GM18519 (cell line): Measurements from ENCODE around the gene MT3.
"Not testable (repeated sequence)": the region's sequence is repeated elsewhere in the genome, so short reads cannot be mapped to it uniquely, and the experiment has no call there.

ENCODE experiments used
- ATAC-seq: cut with Tn5 transposase; IDR thresholded peaks from one replicate; pipeline ENCODE4 v1.9.1; 2021; ENCODE audit warnings: mild to moderate bottlenecking, moderate library complexity; ENCODE audit not compliant: unreplicated experiment, low FRiP score

The MT3 gene

DNA sequence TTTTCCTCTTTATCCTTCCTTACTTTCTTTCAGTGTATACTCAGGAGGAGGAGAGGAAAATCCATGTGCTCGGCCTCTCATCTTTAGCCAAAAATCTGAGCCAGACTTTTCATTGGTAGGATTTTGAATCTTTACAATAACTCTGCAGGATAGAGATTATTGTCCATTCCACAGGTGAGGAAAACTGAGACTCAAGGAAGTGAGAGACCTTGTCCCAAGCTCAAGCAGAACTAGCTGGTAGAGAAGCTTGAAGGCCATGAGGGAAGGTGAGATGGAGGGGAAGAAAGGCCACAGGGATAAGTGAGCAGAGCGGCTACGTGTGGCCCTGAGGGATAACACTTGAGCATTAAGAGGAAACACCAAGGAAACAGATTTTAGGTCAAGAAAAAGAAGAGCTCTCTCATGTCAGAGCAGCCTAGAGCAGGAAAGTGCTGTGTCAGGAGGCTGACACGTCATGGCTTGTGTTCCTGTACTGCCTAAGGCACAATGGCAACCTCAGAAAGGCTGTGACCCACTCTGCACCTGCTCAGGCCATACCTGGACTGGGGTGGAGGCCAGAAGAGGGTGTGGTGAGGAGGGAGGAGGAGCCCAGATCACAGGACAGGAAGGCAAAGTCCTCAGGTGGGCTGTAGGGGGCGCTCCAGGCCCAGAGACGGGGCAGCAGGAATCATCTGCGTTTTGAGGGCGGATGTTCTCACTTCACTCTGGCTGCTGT lies 12.6 kb upstream of the MT3 start:
- no peak for ATAC-seq

DNA sequence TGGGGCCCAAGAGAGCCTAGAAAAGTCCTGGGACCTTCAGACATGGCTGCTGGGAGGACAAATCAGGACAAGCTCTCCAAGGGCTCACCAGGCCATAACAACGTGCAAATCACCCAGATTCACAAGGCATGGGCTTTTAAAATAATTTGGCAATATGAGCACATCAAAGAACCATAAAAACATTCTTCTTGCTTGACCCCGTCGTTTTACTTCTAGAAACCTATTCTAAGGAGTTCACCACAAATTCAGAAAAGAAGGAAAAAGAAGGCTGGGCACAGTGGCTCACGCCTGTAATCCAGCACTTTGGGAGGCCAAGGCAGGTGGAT lies 12.1 kb upstream of the MT3 start:
- ATAC-seq = no peak

DNA sequence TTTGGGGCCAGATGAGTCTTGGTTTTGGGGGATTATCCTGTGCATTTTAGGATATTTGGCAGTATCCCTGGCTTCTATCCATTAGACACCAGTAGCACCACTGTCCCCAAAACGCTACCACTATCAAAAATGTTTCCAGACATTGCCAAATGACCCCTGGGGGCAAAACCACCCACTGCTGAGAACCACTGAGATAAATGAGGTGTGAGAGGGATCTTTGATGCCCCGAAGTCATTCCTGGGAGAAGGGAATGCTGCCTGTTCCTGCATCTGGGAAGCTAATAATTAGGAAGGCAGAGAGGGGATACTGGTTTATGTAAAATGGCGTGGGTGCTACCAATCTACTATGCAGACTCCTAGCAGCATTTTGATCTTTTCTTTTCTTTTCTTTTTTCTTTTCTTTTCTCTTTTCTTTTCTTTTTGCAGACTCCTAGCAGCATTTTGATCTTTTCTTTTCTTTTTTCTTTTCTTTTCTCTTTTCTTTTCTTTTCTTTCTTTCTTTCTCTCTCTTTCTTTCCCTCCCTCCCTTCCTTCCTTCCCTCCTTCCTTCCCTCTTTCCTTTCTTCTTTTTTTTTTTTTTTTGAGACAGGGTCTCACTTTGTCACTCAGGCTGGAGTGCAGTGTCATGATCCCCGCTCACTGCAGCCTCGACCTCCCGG lies 8.8 kb upstream of the MT3 start:
- no peak for ATAC-seq

DNA sequence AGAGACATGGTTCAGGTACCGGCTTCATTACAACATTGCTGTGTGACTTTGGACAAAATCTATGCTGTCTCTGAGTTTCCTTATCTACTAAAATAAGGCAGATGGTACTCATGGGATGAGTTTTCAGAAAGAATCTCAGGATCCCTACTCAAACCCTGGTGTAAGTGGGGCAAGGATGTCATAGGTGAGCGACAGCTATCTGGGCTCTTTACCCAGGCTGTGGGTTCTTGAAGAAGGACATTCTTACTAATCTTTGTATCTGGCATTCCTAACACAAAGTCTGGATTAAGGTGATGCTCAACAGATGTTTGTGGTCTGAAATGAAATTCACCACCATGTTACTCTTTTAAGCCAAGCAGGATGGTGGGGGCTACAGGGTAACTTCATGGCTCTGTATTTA lies 6.4 kb upstream of the MT3 start:
- ATAC-seq = not testable (repeated sequence)

DNA sequence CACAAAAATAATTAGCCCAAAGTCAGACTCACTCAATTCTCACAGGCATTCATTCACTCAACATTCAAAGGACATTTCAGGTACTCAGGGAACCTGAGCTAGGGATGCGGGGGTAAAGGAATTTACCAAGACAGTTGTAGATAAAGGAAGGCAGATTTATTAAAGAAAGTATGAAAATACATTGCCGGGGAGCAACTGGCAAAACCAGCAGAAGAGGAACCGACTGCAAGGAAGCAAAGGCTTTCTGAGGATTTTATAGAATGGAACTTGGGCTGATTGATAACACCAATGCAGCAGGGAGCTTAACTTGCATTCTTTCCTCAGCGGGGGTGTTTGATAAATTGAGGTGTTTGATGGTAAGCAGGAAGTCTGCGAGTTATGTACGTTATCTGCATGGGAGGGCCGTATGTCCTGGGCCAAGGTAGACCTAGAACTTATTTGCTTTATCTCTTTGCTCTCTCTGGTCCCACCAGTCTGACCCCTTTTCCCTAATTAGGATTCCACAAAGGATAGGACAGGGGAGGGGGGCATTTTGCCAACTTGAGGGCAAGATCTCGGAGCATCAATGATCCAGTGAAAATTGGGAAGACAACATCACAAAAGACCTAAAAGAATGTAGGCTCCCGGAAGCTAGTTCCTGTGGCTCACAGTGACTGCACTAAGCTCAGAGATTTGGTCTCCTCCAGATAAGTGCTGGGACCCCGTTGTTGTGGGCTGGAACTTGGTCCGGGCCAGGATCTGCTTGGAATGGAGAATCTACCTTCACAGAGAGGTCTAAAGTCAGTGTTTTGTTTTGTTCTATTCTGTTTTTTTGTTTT lies 5.8 kb upstream of the MT3 start:
- ATAC-seq = no peak

GRCh38 chr16:56584276-56584675 lies 5.1 kb upstream of the MT3 start:
- no peak for ATAC-seq

GRCh38 chr16:56588781-56589140 lies 567 bp upstream of the MT3 start:
- ATAC-seq = no peak

- no peak for ATAC-seq
Measured at GRCh38 chr16:56591377-56592060, 2.2 kb downstream of the MT3 start.

- no peak for ATAC-seq
Measured at GRCh38 chr16:56593573-56594291, 4.4 kb downstream of the MT3 start.

- ATAC-seq = no peak
Measured at GRCh38 chr16:56594292-56594619, 4.9 kb downstream of the MT3 start.

- ATAC-seq = no peak
Measured at GRCh38 chr16:56600398-56600999, 11.2 kb downstream of the MT3 start.

GRCh38 chr16:56601325-56601724 lies 12.0 kb downstream of the MT3 start:
- no peak for ATAC-seq

DNA sequence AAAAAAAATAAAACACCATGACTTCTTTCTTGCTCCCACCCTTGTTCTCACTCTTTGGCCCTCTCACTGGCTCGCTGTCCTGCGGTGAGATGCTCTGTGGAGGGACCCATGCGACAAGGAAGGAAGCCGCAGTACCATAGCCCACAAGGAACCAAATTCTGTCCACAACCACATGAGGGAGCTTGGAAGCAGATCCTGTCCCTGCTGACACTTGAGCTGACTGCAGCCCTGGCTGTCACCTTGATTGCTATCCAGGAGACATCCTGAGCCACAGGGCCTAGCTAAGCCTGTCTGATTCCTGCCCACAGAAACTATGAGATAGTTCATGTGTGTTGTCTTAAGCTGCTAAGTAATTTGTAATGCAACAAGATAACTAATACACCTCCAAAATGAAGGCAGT lies 14.3 kb downstream of the MT3 start:
- ATAC-seq = no peak

DNA sequence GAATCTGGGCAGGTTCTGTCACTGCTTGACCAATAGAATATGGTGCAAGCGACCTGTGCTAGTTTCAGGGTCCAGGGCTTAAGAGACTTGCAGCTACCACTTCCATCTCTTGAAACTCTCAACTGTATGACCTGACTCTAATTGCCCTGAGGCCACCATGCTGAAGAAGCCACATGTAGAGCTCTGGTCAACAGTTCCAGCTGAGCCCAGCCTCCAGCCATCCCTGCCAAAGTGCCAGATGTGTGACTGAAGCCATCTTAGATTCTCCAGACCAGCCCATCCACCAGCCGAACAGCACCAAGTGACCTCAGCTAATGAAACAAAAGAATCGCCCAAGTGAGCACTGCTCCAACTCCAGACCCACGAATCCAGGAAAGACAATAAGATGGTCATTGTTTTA lies 15.6 kb downstream of the MT3 start:
- no peak for ATAC-seq

DNA sequence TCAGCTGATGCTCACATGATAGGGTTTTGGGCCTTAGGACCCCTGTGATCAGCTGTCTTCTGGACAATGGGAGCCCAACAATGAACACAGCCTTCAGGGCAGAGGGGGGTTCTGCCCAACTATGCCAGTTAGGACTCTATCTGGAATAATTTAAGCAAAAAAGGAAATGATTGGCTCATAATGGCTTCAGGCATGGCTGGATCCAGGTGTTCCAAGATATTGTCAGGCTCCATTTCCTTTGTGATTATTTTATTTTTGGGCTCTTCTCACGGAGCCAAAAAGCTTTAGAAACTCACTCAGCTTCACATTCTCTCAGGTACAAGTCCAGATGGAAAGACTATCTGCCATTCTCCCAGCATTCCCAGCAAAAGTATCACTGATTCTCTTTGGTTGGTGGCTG lies 16.1 kb downstream of the MT3 start:
- ATAC-seq = no peak

DNA sequence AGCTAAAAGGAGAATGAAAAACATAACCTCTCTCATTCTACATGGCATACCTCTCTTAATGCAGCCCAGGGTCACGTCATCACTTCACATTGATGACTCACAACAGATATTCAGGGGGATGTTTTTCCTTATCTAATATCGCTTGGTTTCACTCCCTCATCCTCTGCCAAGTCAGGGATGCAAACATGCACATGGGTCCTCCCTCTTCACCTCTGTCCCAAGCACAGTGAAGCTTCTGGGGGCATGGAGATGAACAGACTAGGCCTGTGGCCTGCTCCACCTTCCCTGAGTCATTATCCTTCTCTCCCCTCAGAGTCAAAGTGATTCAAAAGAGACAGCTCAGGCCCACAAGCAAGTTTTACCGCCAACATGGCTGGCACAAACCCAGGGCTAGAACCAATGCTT lies 16.7 kb downstream of the MT3 start:
- ATAC-seq = no peak

DNA sequence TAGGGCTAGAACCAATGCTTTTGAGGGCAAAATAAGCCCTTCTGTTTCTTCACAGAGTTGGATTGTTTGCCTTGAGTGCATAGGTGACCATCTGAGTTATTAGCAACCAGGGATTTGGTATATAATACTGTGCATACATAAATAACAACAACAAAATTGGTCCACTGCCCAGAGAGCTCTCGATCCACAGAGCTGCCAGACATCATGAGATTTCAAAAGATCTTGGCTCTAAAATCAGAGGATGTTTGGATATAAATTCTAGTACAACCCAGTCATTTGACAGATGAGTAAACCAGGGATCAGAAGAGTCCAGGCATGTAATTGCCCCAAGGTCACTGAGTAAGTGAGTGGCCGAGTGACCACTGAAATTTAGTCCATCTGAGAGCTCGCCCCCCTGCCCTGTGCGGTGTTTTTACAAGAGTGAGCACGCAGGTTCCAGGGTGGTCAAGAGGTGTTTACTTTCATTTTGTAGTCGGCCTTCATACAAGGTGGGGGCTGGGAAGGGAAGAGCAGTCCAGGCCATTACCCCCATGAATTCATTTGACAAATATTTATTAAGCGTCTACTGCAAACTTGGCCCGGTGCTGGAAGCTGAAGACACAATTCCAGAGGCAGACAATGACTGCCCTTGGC lies 17.3 kb downstream of the MT3 start:
- no peak for ATAC-seq

- ATAC-seq = no peak
Measured at GRCh38 chr16:56607109-56607618, 17.8 kb downstream of the MT3 start.

DNA sequence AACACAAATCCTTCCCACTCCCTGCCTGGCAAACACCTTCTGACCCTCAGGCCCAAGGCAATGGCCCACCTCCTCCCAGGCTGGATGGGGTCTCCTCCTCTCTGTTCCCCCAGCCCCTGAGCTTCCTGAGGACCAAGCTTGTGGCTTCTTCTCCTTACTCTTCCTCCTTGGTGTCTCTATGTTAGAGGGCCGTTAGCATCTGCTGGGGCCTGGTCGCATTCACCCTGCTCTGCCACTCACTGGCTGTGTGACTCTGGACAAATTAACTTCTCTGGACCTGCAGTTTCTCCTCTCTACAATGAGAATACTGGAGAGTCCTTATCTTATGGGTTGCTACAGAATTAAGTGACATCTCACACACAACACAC lies 18.3 kb downstream of the MT3 start:
- ATAC-seq = no peak
